Transverse colon (tissue), 4 donors: ENCODE measurements around the gene ARL5A. TPM values are rescaled to one million over a fixed set of nuclear protein-coding genes. Genes with fewer than 3 reads are reported as not detected.

Source experiments
- DNase-seq: peaks from one replicate; pipeline ENCODE4 v3.0.0-alpha.2; 2019
- H3K27ac ChIP-seq, 4 donors: fragments of 200-600 bp; sonication (generic); 2 replicates each; pipeline ENCODE4 v1.5.1; 2016 to 2018; ENCODE audit warnings: inconsistent platforms in 4 of 4
- H3K27me3 ChIP-seq: fragments of 200-600 bp; sonication (generic); 2 replicates; pipeline ENCODE4 v1.5.1; 2017; ENCODE audit warnings: inconsistent platforms
- H3K36me3 ChIP-seq, 4 donors: fragments of 200-600 bp; sonication (generic); 2 replicates each; pipeline ENCODE4 v1.5.1; 2017 to 2019; ENCODE audit warnings: inconsistent platforms in 4 of 4
- H3K4me1 ChIP-seq, 4 donors: fragments of 200-600 bp; sonication (generic); 2 replicates each; pipeline ENCODE4 v1.5.1; 2017 to 2020; ENCODE audit warnings: inconsistent platforms in 4 of 4
- H3K4me3 ChIP-seq, 4 donors: fragments of 200-600 bp; sonication (generic); 1 replicate in 1 of 4; 2 replicates in 3 of 4; pipeline versions ENCODE4 v1.5.1 to v1.6.1; 2017 to 2019; ENCODE audit warnings: inconsistent platforms in 4 of 4
- H3K9me3 ChIP-seq, 2 donors: fragments of 200-600 bp; sonication (generic); 2 replicates each; pipeline ENCODE4 v1.5.1; 2017 to 2019; ENCODE audit warnings: inconsistent platforms in 2 of 2
- EP300 ChIP-seq: sonication (generic); formaldehyde crosslinking; IDR thresholded peaks from one replicate; pipeline ENCODE4 v1.6.1; 2017; ENCODE audit warnings: antibody characterized with exemption, low read depth
- POLR2A ChIP-seq: fragments of 450-650 bp; IDR thresholded peaks from one replicate; pipeline ENCODE4 v1.6.1; 2016; ENCODE audit warnings: antibody characterized with exemption, mild to moderate bottlenecking, moderate library complexity
- POLR2AphosphoS5 ChIP-seq, 3 donors: sonication (generic); formaldehyde crosslinking; IDR thresholded peaks; one replicate each; pipeline ENCODE4 v1.6.1; 2016; ENCODE audit warnings: antibody characterized with exemption in 3 of 3
- WGBS, 2 donors: methylation state at CpG; one replicate each; pipeline ENCODE4 v1.1.5; 2018; ENCODE audit warnings: low coverage in 1 of 2; 5-methylcytosine and 5-hydroxymethylcytosine counted together
- in situ Hi-C, 4 donors: fragments of 200-750 bp; cut with MboI; loops; one replicate each; pipeline versions ENCODE4 v1.15.0 to v1.15.1; 2017; ENCODE audit warnings: low sequenced_read_pairs in 3 of 4, low pct_ligation_motif_present in 1 of 4, low pct_unique_long_range_greater_than_20kb in 1 of 4
- intact Hi-C: fragments of 100-400 bp; cut with DNase I; formaldehyde crosslinking; loops from one replicate; pipeline ENCODE4 v1.15.1; 2023; ENCODE audit warnings: low total_unique reads
- total RNA-seq, 4 donors: library from RNA; depleted of rRNA; stranded (reverse); fragments of >200 nt; gene quantifications; one replicate each; pipeline ENCODE4 v1.1.0, GENCODE V29; 2016
- TF ChIP-seq, protein P1 (sequence below), 5 experiments: fragments of 200-600 bp in 3 of 5; fragments of 450-650 bp in 2 of 5; sonication (generic) in 3 of 5; IDR thresholded peaks; 1 replicate in 2 of 5; 2 replicates in 3 of 5; pipeline ENCODE4 v1.5.1; 2016 to 2017; ENCODE audit warnings: antibody characterized with exemption in 5 of 5, inconsistent platforms in 3 of 5, mild to moderate bottlenecking in 2 of 5, moderate library complexity in 1 of 5

ARL5A gene
- total RNA-seq, 4 donors from 2014 or later, result 6.6 to 42.2 (median 23.6) TPM

DNA sequence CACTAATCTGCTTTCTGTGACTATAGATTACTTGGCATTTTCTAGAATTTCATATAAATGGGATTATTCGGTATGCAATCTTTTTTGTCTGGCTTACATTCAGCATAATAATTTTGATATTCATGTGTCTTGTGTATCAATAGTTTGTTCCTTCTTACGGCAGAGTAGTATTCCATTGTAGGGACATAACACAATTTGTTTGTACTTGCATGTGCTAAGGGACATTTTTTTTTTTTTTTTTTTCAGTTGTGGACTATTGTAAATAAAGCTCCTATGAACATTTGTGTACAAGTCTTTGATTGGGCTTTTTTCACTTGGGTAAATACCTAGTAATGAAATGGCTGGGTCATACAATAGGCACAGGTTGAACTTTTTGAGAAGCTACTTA, 45.1 kb downstream of the ARL5A start:
- no peak for TF ChIP-seq POLR2AphosphoS5 (IDR thresholded peaks at IDR 0.05)
- TF ChIP-seq POLR2A, result no peak
- TF ChIP-seq EP300, result no peak
- TF ChIP-seq, protein P1, sequence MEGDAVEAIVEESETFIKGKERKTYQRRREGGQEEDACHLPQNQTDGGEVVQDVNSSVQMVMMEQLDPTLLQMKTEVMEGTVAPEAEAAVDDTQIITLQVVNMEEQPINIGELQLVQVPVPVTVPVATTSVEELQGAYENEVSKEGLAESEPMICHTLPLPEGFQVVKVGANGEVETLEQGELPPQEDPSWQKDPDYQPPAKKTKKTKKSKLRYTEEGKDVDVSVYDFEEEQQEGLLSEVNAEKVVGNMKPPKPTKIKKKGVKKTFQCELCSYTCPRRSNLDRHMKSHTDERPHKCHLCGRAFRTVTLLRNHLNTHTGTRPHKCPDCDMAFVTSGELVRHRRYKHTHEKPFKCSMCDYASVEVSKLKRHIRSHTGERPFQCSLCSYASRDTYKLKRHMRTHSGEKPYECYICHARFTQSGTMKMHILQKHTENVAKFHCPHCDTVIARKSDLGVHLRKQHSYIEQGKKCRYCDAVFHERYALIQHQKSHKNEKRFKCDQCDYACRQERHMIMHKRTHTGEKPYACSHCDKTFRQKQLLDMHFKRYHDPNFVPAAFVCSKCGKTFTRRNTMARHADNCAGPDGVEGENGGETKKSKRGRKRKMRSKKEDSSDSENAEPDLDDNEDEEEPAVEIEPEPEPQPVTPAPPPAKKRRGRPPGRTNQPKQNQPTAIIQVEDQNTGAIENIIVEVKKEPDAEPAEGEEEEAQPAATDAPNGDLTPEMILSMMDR (IDR thresholded peaks at IDR 0.05), result no peak
- WGBS, 2 donors, result 91 to 97% methylated on average over 2 of the region's 2 CpGs

DNA sequence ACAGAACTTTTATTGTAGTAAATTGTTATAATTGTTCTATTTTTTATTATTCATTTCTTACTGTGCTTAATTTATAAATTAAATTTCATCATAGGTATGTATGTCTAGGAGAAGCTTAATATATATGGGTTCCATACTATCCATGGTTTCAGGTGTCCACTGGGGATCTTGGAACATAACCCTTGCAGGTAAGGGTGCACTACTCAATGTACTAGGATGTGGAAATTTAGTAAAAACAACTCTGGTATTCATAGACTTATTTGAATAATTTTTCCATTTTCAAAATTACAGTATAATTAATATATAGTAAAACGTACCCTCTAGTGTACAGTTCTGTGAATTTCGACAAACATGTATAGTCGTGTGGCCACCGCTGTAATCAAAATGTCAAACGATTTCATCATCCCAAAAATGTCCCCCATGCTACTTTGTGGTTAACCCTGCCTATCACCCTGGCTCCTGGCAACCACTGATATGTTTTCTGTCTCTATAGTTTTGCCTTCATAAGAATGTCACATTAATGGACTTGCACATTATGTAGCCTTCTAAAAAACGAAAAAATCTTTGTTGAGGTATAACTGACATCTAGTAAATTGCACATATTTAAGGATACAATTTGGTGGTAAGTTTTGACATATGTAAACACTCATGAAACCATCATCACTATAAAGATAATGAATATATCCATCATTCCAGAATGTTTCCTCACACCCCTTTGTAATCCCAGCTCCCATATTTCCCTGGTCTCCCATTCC, 45.7 kb downstream of the ARL5A start:
- no peak for TF ChIP-seq EP300
- TF ChIP-seq, protein P1 (IDR thresholded peaks at IDR 0.05), result no peak
- no peak for TF ChIP-seq POLR2A
- no peak for TF ChIP-seq POLR2AphosphoS5 (IDR thresholded peaks at IDR 0.05)
- H3K27me3 ChIP-seq, result no peaks in the 10 kb centered on the region
- WGBS, 2 donors, result 87 to 88% methylated on average over 6 of the region's 6 CpGs
- H3K36me3 ChIP-seq, result no peaks in the 10 kb centered on the region
- H3K27ac ChIP-seq, result no peak overlapping the region
- no peak overlapping the region for H3K4me3 ChIP-seq
- in situ Hi-C loops (no loop called here), intact Hi-C loops (no loop called here)
- no peaks in the 10 kb centered on the region for H3K9me3 ChIP-seq
- H3K4me1 ChIP-seq, result no peaks in the 10 kb centered on the region
- no peak for DNase-seq

More for the DNA sequence above, 45.1 kb downstream of the ARL5A start:
- intact Hi-C loops (no loop called here), in situ Hi-C loops (no loop called here)
- Histone ChIP-seq H3K9me3 (no peaks in the 10 kb centered on the region), H3K36me3 (no peaks in the 10 kb centered on the region), H3K27ac (no peak overlapping the region), H3K4me1 (no peaks in the 10 kb centered on the region), H3K27me3 (no peaks in the 10 kb centered on the region), H3K4me3 (no peak overlapping the region)
- DNase-seq, result no peak

DNA sequence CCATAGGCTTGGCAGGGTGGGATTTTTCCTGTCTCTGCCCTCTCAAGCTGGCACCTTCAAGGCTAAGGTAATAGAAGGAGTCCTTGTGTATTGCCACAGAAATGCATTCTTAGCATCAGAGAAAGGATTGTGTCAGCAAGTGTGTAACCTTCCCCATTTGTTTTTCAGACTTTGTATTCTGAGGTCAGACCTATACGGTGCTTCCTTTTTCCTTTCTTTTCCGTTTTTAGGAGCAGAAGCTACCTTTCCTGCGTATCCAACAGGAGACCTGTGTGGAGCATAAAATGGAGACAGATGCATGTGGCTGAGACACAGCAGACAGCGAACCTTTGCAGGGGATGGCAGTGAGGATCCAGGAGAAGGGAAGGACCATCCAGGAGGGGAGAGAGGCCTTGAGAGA, 46.6 kb downstream of the ARL5A start:
- TF ChIP-seq EP300 (no peak), POLR2AphosphoS5 (IDR thresholded peaks at IDR 0.05) (no peak), POLR2A (no peak)
- TF ChIP-seq, protein P1 (IDR thresholded peaks at IDR 0.05), result no peak
- no peak for DNase-seq
- Histone ChIP-seq H3K36me3 (no peaks in the 10 kb centered on the region), H3K4me3 (no peak overlapping the region), H3K27me3 (no peaks in the 10 kb centered on the region), H3K4me1 (no peaks in the 10 kb centered on the region), H3K27ac (no peak overlapping the region), H3K9me3 (no peaks in the 10 kb centered on the region)
- WGBS, 2 donors, result 86 to 93% methylated on average over 4 of the region's 4 CpGs
- intact Hi-C loops (no loop called here), in situ Hi-C loops (no loop called here)

DNA sequence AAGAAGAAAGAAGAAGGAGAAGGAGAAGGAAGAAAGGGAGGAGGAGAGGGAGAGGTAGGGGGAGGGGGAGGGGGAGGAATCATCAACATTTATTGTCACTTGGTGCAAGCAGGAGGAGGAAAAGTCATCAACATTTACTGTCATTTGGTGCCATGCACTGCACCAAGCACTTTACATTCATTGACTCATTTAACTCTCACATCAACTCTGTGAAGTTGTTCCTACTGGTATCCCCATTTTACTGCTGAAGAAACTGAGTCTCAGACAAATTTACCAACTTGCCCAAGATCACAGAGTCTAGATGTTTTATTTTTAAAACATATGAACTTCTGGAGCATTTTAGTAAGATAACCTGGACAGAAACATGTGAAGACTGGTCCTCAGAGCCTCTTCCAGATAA, 47.3 kb downstream of the ARL5A start:
- intact Hi-C loops, result no loop called here

More for the DNA sequence above, 47.3 kb downstream of the ARL5A start:
- Histone ChIP-seq H3K27me3 (no peaks in the 10 kb centered on the region), H3K4me3 (no peak overlapping the region), H3K27ac (no peak overlapping the region), H3K36me3 (no peaks in the 10 kb centered on the region), H3K9me3 (no peaks in the 10 kb centered on the region), H3K4me1 (no peaks in the 10 kb centered on the region)
- in situ Hi-C loops, result no loop called here
- TF ChIP-seq, protein P1 (IDR thresholded peaks at IDR 0.05), result no peak
- TF ChIP-seq EP300 (no peak), POLR2A (no peak), POLR2AphosphoS5 (IDR thresholded peaks at IDR 0.05) (no peak)
- no peak for DNase-seq
